ENCODE data around the gene PTMA.
A peak's percentile ranks its signal among the peaks of the same experiment; 100 is the strongest.

The PTMA gene

DNA sequence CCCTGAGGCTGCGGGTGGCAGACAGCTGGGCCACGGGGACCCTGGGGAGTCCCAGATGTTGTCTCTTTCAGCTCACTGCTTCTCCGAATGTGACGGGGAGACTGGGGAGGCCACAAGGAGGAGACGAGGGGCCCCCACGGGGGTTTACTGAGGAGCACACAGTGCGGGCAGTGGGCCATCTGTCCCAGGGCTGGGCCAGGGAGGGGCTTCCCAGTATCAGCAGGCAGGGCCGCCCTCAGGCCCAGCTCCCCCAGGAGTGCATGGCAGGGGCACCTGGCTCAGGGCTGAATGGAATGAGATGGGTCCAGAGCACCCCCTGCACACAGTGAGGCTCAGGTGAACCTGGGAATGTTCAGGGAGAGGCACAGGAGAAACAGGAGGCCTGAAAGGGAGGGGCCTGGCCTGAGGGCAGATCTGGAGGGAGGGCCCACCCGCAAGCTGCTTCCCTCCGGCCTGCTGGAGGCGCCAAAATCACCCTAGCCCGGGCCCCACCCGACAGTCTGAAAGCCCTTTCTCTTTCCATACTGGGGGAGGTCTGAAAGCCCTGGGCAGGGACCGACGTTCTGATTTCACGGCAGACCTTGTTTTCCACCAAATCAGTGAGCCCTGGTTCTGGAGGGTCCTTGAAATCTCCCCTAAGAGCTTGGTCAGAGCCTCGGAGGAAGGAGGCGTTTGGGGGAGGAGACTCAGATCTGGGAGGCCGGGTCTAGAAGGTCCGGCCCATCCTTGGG, 35.5 kb upstream of the PTMA start:
- Histone ChIP-seq H3K27ac (peak overlapping the region; percentile 83 to 99 (median 94)), H4K20me1 (no peaks in the 10 kb centered on the region), H3K4me3 (peak overlapping the region; percentile 26 to 62 (median 45); a peak in 18 of 20 replicates), H3K36me3 (no peaks in the 10 kb centered on the region), H3K9me3 (replicated peaks in 1 of 11) (no peaks in the 10 kb centered on the region), H3K27me3 (no peaks in the 10 kb centered on the region), H3K9ac (peak overlapping the region; percentile 78 to 91 (median 84)), H3K4me2 (peak overlapping the region; percentile 92 to 99 (median 97)), H3K4me1 (peaks cover 88 to 100% (median 95%) of the 10 kb centered on the region in 10 experiments)
- no peak for TF ChIP-seq Cebpa-rat (IDR thresholded peaks at IDR 0.05)

DNA sequence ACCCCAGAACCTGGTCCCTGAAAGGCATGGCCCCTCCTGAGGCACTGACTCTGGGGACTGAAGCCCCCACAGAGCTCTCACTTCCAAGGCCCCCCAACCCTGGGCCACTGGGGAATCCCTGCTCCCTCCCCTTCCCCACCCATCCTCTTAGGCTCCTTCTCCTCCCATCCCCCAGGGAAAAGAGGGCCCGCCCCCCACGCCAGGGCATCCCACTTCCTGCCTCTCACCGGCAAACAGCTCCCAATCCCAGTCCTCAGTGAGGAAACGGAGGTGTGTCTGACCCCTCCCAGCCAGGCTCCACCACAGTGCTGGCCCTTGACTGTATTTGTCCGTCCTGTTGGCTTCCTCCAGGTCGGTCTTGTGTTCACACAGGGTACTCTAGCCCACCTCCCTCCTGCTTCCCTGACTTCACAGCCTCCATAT, 35.0 kb upstream of the PTMA start:
- Histone ChIP-seq H3K9ac (peak overlapping the region; percentile 78 to 91 (median 84)), H3K27ac (peak overlapping the region; percentile 83 to 99 (median 94)), H3K27me3 (no peaks in the 10 kb centered on the region), H3K4me2 (peak overlapping the region; percentile 92 to 99 (median 97)), H3K36me3 (no peaks in the 10 kb centered on the region), H3K4me1 (peaks cover 82 to 100% (median 91%) of the 10 kb centered on the region in 10 experiments), H3K4me3 (peak overlapping the region; percentile 26 to 62 (median 45); a peak in 18 of 20 replicates), H4K20me1 (no peaks in the 10 kb centered on the region), H3K9me3 (replicated peaks in 1 of 11) (no peaks in the 10 kb centered on the region)
- no peak for TF ChIP-seq Cebpa-rat (IDR thresholded peaks at IDR 0.05)

DNA sequence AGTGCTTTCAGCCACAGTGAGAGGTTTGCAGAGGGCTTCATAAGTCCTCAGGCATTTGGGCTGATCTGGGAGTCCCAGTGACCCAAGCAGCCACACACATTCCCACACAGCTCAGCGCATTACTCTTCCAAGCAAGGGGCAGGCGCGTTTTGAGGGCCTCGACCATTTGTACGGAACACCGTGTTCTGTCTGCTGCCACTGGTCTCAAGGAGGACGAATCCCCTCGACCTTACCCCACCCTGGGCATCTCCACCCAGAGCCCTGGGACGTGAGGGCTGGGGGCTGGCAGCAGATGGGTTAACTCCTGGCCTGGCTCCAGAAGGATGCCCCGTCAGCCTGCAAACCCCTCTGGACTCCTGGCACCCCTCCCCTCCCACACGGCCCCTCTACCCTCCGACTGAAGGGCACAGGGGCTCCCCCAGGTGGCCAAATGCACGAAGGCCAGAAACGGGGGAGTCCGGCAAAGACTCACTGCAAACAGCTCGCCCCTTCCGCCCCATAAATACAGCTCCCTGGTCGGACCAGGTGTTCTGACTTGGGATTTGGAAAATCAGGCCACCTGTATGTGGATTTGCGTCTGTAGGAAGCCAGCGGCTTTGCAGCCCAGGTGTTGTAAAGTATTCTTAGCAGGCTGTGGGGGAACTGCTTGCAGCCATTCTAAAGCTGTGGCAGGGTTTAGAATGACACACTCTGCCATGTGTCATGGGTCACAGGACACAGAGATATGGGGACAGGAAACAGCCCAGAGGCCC, 33.6 kb upstream of the PTMA start:
- Histone ChIP-seq H3K9ac (peak overlapping the region; percentile 78 to 91 (median 84)), H3K4me1 (peaks cover 82 to 100% (median 89%) of the 10 kb centered on the region in 10 experiments), H3K27ac (peak overlapping the region; percentile 83 to 99 (median 94)), H3K36me3 (no peaks in the 10 kb centered on the region), H3K4me2 (peak overlapping the region; percentile 92 to 99 (median 97)), H3K9me3 (replicated peaks in 1 of 11) (no peaks in the 10 kb centered on the region), H3K4me3 (peak overlapping the region in 4 of 10 experiments; percentile 13 to 59 (median 52); a peak in 7 of 20 replicates), H4K20me1 (no peaks in the 10 kb centered on the region; a peak in 1 of 22 replicates), H3K27me3 (no peaks in the 10 kb centered on the region)
- no peak for TF ChIP-seq Cebpa-rat (IDR thresholded peaks at IDR 0.05)

DNA sequence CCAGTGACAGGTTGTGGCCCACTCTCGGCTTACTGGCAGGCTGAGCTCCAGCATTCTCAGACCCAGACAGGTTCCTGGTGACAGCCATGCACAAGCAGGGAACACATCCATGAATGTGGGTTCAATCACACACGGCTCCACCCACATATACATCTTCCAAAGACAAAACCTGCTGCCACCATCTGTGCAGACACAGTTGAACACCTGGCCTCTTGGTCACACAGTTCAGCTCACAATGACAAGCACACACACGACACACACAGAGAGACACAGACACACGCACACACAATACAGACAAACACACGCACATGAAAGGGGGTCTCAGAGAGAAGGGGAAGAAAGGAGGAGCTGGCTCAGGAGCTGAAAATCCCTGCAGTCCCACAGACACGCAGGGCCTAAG, 32.1 kb upstream of the PTMA start:
- Histone ChIP-seq H3K4me2 (peak overlapping the region; percentile 92 to 99 (median 97); a peak in 21 of 22 replicates), H3K4me3 (no peak overlapping the region), H3K9ac (peak overlapping the region in 8 of 11 experiments; percentile 26 to 91 (median 80); a peak in 11 of 22 replicates), H3K4me1 (peaks cover 79 to 97% (median 85%) of the 10 kb centered on the region in 10 experiments), H3K27me3 (no peaks in the 10 kb centered on the region), H3K27ac (peak overlapping the region in 9 of 11 experiments; percentile 87 to 99 (median 95); a peak in 18 of 22 replicates), H3K9me3 (replicated peaks in 1 of 11) (no peaks in the 10 kb centered on the region), H3K36me3 (no peaks in the 10 kb centered on the region), H4K20me1 (no peaks in the 10 kb centered on the region; a peak in 1 of 22 replicates)
- TF ChIP-seq Cebpa-rat (IDR thresholded peaks at IDR 0.05), result no peak

DNA sequence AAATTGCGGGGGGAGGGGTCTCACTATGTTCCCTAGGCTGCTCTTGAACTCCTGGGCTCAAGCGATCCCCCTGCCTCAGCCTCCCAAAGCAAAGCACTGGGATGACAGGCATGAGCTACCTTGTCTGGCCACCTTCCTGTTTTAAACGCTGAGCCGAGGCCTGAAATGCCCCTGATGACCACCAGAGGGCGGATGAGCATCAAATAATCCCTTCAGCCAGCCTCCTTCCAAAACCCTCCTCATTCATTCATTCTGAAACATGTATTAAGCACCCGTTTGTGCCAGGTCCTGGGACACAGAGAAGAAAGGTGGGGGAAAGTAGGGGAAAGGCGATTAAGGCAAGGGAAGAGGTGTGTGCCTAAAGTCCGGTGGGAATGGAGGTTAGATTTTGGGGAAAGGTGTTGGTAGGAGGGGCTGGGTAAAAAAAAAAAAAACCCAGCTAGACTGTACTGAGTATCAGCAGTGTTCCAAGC, 30.7 kb upstream of the PTMA start:
- Histone ChIP-seq H3K4me3 (no peak overlapping the region), H3K4me1 (peaks cover 79 to 97% (median 84%) of the 10 kb centered on the region in 10 experiments), H4K20me1 (no peaks in the 10 kb centered on the region; a peak in 1 of 22 replicates), H3K27me3 (no peaks in the 10 kb centered on the region), H3K9me3 (replicated peaks in 1 of 11) (no peaks in the 10 kb centered on the region), H3K36me3 (no peaks in the 10 kb centered on the region), H3K27ac (peak overlapping the region in 8 of 11 experiments; percentile 16 to 94 (median 41); a peak in 14 of 22 replicates), H3K4me2 (peak overlapping the region in 10 of 11 experiments; percentile 21 to 98 (median 51); a peak in 16 of 22 replicates), H3K9ac (peak overlapping the region in 6 of 11 experiments; percentile 11 to 48 (median 44); a peak in 8 of 22 replicates)
- no peak for TF ChIP-seq Cebpa-rat (IDR thresholded peaks at IDR 0.05)

DNA sequence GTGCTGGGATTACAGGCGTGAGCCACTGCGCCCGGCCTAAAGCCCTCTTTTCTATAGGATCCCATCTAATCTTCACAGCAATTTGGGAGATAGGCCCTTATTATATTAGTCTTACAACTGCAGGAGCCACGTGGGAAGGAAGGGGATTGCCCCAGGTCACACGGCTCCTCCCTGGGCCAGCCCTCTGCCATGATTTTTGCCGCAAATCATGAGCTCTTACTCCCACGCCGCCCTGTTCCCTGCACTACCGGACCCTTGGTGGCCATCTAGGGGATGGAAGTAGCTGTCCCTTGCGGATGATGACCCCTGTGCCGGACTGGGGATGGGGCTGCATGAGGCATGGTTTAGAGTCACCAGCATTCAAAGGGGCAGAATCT, 28.4 kb upstream of the PTMA start:
- H3K9me3 ChIP-seq (replicated peaks in 1 of 11), result no peaks in the 10 kb centered on the region
- peak overlapping the region; percentile 45 to 76 (median 68) for H3K4me3 ChIP-seq
- peak overlapping the region in 10 of 11 experiments; percentile 87 to 100 (median 98); a peak in 19 of 22 replicates for H3K27ac ChIP-seq
- H3K36me3 ChIP-seq, result no peaks in the 10 kb centered on the region
- no peaks in the 10 kb centered on the region for H3K27me3 ChIP-seq
- peak overlapping the region; percentile 83 to 100 (median 95) for H3K4me2 ChIP-seq
- no peaks in the 10 kb centered on the region; a peak in 1 of 22 replicates for H4K20me1 ChIP-seq
- H3K4me1 ChIP-seq, result peaks cover 77 to 94% (median 84%) of the 10 kb centered on the region in 10 experiments
- no peak for TF ChIP-seq Cebpa-rat (IDR thresholded peaks at IDR 0.05)
- peak overlapping the region; percentile 84 to 98 (median 94); a peak in 21 of 22 replicates for H3K9ac ChIP-seq

DNA sequence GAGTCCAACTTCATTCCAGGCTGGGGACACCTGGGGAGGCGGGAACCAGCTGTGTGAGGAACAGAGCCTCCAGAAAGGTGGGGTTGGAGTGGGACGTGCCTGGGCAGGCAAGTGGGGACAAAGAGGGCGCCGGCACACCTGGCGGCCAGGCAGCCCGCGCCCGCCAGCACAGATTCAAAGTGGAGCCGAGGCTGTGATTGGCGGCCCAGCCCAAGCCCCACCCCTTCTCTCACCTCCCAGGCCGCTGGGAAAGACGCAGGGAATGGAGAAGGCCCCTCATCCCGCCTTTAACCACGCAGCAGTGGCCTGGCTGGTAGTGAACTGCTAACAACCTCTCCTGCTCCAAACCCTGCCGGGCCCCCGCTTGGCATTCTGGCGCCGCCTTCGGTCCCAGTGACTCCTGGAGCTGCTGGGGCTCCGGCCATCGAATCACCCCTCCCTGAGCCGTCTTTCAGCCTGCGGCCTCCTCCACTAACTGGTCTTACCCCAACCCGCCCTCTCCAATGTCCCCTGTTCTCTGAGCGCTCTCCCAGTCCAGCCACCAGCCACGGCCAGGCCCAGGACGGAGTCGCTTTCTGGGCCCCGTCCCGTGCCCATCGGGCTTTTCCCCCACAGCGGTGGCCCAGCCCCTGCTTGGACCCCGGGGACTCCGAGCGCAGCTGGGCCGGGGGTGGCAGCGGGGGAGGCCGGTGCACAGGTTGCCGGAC, 27.9 kb upstream of the PTMA start:
- H3K27ac ChIP-seq, result peak overlapping the region; percentile 87 to 100 (median 98)
- peak overlapping the region; percentile 45 to 76 (median 68) for H3K4me3 ChIP-seq
- TF ChIP-seq Cebpa-rat (IDR thresholded peaks at IDR 0.05), result no peak
- H3K4me2 ChIP-seq, result peak overlapping the region; percentile 83 to 100 (median 95)
- no peaks in the 10 kb centered on the region for H3K27me3 ChIP-seq
- H3K4me1 ChIP-seq, result peaks cover 77 to 94% (median 84%) of the 10 kb centered on the region in 10 experiments
- H3K9ac ChIP-seq, result peak overlapping the region; percentile 84 to 98 (median 94)
- H4K20me1 ChIP-seq, result no peaks in the 10 kb centered on the region; a peak in 1 of 22 replicates
- no peaks in the 10 kb centered on the region for H3K9me3 ChIP-seq (replicated peaks in 1 of 11)
- H3K36me3 ChIP-seq, result no peaks in the 10 kb centered on the region
